ENCODE measurements around the gene FUCA1.
"Not testable (repeated sequence)": the region's sequence is repeated elsewhere in the genome, so short reads cannot be mapped to it uniquely, and the experiment has no call there.

DNA sequence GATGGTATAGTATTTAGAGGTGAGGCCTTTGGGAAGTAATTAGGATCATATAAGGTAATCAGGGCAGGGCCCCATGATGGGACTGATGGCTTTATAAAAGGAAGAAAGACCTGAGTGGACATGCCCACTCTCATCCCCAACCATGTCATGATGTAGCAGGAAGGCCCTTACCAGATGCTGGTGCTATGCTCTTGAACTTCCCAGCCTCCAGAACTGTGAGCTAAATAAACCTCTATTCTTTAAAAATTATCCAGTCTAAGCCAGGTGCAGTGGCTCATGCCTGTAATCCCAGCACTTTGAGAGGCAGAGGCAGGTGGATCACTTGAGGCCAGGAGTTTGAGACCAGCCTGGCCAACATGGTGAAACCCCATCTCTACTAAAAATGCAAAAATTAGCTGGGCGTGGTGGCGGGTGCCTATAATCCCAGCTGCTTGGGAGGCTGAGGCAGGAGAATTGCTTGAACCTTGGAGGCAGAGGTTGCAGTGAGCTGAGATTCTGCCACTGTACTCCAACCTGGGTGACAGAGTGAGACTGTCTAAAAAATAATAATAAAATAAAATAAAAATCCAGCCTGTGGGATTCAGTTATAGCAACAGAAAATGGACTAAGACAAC, 20.5 kb downstream of the FUCA1 start:
- TF ChIP-seq BHLHE40 (IDR thresholded peaks at IDR 0.05; ENCODE audit: borderline replicate concordance); ARNT (IDR thresholded peaks at IDR 0.05); CTBP1 (IDR thresholded peaks at IDR 0.05; ENCODE audit: borderline replicate concordance); FOXK2 (IDR thresholded peaks at IDR 0.05); SP1 (IDR thresholded peaks at IDR 0.05); FOXM1 (IDR thresholded peaks at IDR 0.05; ENCODE audit: borderline replicate concordance); TARDBP (IDR thresholded peaks at IDR 0.05); FOXA1 (IDR thresholded peaks at IDR 0.05): not testable (repeated sequence)
